IPS DF 19.7 (cell line): ENCODE results near the gene KDM2B.

ENCODE experiments used
- DNase-seq: peaks from one replicate; pipeline ENCODE4 v3.0.0-alpha.2; 2013; ENCODE audit warnings: low read depth, low spot score

KDM2B gene

GRCh38 chr12:121430833-121431415, 149.9 kb downstream of the KDM2B start:
- no peak for DNase-seq

- no peak for DNase-seq
Measured at GRCh38 chr12:121428883-121429282, 151.9 kb downstream of the KDM2B start.

- DNase-seq, result no peak
Measured at GRCh38 chr12:121427556-121428050, 153.2 kb downstream of the KDM2B start.

- no peak for DNase-seq
Measured at GRCh38 chr12:121424624-121424975, 156.2 kb downstream of the KDM2B start.

- no peak for DNase-seq
Measured at GRCh38 chr12:121423682-121424623, 156.9 kb downstream of the KDM2B start.

GRCh38 chr12:121423253-121423652, 157.6 kb downstream of the KDM2B start:
- no peak for DNase-seq

GRCh38 chr12:121420109-121420508, 160.7 kb downstream of the KDM2B start:
- DNase-seq, result no peak

- no peak for DNase-seq
Measured at GRCh38 chr12:121417847-121418246, 163.0 kb downstream of the KDM2B start.

- DNase-seq, result no peak
Measured at GRCh38 chr12:121413917-121414316, 166.9 kb downstream of the KDM2B start.

GRCh38 chr12:121405211-121405610, 175.6 kb downstream of the KDM2B start:
- DNase-seq, result no peak

- DNase-seq, result no peak
Measured at GRCh38 chr12:121404734-121405133, 176.1 kb downstream of the KDM2B start.

GRCh38 chr12:121403721-121404120, 177.1 kb downstream of the KDM2B start:
- DNase-seq, result no peak

- no peak for DNase-seq
Measured at GRCh38 chr12:121400332-121401139, 180.3 kb downstream of the KDM2B start.

- peak; percentile 94 for DNase-seq
Measured at GRCh38 chr12:121399391-121400331, 181.2 kb downstream of the KDM2B start, which contains the start of gene RNF34. Gene RNF34, plus strand, starts transcription at chr12:121400118. Its CDS starts 95 bp downstream, at chr12:121400213.

GRCh38 chr12:121398355-121398754, 182.5 kb downstream of the KDM2B start:
- DNase-seq, result no peak

- no peak for DNase-seq
Measured at GRCh38 chr12:121397521-121397920, 183.3 kb downstream of the KDM2B start.

GRCh38 chr12:121392325-121392716, 188.5 kb downstream of the KDM2B start:
- no peak for DNase-seq

- no peak for DNase-seq
Measured at GRCh38 chr12:121391619-121392324, 189.1 kb downstream of the KDM2B start.

- DNase-seq, result no peak
Measured at GRCh38 chr12:121390856-121391255, 190.0 kb downstream of the KDM2B start.

GRCh38 chr12:121388421-121388981, 192.3 kb downstream of the KDM2B start:
- no peak for DNase-seq
